ENCODE data around the gene MBNL1. TPM values are rescaled to one million over a fixed set of nuclear protein-coding genes. Genes with fewer than 3 reads are reported as not detected.

Gene MBNL1
- total RNA-seq, 1 donor from 2014 or later = 79.5 TPM

DNA sequence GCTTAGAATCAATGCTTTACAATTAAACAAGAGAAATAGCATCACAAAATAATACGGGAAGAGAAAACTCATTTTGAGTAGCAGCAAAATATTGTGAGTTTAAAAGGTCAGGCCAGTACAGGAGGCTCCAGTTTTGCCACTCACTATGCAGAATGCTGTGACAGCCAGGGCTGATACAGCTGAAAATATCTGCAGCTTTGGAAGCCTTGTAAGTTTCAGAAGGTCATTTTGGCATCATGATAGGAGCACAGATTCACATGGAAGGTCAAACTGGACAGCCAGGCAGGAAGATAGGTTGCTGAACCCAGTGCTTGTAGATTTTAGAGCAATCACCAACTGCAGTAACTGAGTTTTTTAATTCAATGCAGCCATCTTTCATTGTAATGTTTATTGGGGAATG is 14.1 kb downstream of the MBNL1 start:
- Histone ChIP-seq H3K27me3 (ENCODE audit: control insufficient read depth, insufficient read depth, low read length) (no peaks in the 10 kb centered on the region), H3K36me3 (ENCODE audit: control insufficient read depth, insufficient read depth, low read length) (no peaks in the 10 kb centered on the region), H3K4me3 (ENCODE audit: low read depth, low read length) (no peak overlapping the region)
- DNase-seq (ENCODE audit: low read depth) (no peak), FAIRE-seq (no peak)
- TF ChIP-seq, protein P1, sequence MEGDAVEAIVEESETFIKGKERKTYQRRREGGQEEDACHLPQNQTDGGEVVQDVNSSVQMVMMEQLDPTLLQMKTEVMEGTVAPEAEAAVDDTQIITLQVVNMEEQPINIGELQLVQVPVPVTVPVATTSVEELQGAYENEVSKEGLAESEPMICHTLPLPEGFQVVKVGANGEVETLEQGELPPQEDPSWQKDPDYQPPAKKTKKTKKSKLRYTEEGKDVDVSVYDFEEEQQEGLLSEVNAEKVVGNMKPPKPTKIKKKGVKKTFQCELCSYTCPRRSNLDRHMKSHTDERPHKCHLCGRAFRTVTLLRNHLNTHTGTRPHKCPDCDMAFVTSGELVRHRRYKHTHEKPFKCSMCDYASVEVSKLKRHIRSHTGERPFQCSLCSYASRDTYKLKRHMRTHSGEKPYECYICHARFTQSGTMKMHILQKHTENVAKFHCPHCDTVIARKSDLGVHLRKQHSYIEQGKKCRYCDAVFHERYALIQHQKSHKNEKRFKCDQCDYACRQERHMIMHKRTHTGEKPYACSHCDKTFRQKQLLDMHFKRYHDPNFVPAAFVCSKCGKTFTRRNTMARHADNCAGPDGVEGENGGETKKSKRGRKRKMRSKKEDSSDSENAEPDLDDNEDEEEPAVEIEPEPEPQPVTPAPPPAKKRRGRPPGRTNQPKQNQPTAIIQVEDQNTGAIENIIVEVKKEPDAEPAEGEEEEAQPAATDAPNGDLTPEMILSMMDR (IDR thresholded peaks at IDR 0.05; ENCODE audit: insufficient read depth, low read length, severe bottlenecking) = no peak

GRCh38 chr3:152283492-152284381 is 15.0 kb downstream of the MBNL1 start:
- no peaks in the 10 kb centered on the region for H3K36me3 ChIP-seq (ENCODE audit: control insufficient read depth, insufficient read depth, low read length)
- FAIRE-seq (no peak), DNase-seq (ENCODE audit: low read depth) (peak; percentile 25)
- TF ChIP-seq, protein P1 (IDR thresholded peaks at IDR 0.05; ENCODE audit: insufficient read depth, low read length, severe bottlenecking) = no peak
- H3K27me3 ChIP-seq (ENCODE audit: control insufficient read depth, insufficient read depth, low read length) = no peaks in the 10 kb centered on the region
- H3K4me3 ChIP-seq (ENCODE audit: low read depth, low read length) = no peak overlapping the region

DNA sequence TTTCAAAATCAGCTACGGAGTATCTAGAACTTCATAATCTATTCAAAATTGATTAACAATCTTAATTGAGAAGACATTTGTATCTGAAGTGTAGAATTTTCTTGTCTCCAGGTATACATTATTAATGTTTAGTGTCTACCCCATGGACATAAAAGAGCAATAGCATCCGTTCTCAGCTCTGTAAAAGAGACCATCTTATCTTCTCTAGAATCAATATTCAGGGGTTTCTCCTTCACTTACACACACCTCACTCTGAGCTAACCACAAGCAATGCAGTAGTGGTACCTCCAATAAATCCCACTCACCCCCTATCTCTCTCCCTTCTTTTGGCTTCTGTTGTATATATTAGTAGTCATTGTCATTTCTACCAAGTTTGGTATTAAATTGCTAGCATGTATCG is 16.2 kb downstream of the MBNL1 start:
- no peaks in the 10 kb centered on the region for H3K27me3 ChIP-seq (ENCODE audit: control insufficient read depth, insufficient read depth, low read length)
- H3K4me3 ChIP-seq (ENCODE audit: low read depth, low read length) = no peak overlapping the region
- TF ChIP-seq, protein P1 (IDR thresholded peaks at IDR 0.05; ENCODE audit: insufficient read depth, low read length, severe bottlenecking) = no peak
- H3K36me3 ChIP-seq (ENCODE audit: control insufficient read depth, insufficient read depth, low read length) = no peaks in the 10 kb centered on the region
- DNase-seq (ENCODE audit: low read depth) (no peak), FAIRE-seq (no peak)

- FAIRE-seq (no peak), DNase-seq (ENCODE audit: low read depth) (no peak)
- H3K27me3 ChIP-seq (ENCODE audit: control insufficient read depth, insufficient read depth, low read length) = no peaks in the 10 kb centered on the region
- TF ChIP-seq, protein P1 (IDR thresholded peaks at IDR 0.05; ENCODE audit: insufficient read depth, low read length, severe bottlenecking) = no peak
- no peaks in the 10 kb centered on the region for H3K36me3 ChIP-seq (ENCODE audit: control insufficient read depth, insufficient read depth, low read length)
- H3K4me3 ChIP-seq (ENCODE audit: low read depth, low read length) = no peak overlapping the region
Measured at GRCh38 chr3:152285509-152285908, 16.8 kb downstream of the MBNL1 start.

DNA sequence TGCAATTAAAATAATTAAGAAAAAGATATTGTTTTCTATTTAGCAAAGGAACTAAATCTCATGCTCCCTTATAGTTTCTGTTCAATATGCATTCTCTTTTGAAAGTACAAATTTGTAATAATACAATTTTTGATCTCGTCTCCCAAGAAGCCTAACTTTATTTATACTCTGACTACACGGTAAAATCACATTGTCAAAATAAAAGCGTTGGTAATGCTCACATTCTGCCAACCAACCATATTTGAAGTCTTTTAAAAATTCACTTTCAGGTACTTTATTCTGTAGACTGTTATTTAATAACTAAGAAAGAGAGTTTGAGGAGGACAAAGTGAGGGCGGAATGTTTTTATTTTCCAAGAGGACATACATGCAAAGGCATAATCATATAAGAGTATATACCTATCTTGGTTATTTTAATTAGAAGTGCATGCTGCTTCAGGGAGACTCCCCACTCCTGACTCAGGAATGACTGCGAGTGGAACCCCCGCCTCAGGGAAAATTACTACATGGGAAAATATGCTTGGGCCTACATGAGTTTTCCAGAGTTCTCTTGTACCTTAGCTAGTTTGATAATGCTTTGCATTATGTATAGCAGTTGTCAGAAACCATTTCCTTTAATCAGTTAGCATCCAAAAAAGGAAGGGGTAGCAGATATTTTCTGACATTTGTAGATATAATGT is 19.3 kb downstream of the MBNL1 start:
- peak; percentile 77 for DNase-seq (ENCODE audit: low read depth)

More for the DNA sequence above, 19.3 kb downstream of the MBNL1 start:
- no peak for FAIRE-seq
- no peaks in the 10 kb centered on the region for H3K27me3 ChIP-seq (ENCODE audit: control insufficient read depth, insufficient read depth, low read length)
- TF ChIP-seq, protein P1 (IDR thresholded peaks at IDR 0.05; ENCODE audit: insufficient read depth, low read length, severe bottlenecking) = no peak
- no peak overlapping the region for H3K4me3 ChIP-seq (ENCODE audit: low read depth, low read length)
- H3K36me3 ChIP-seq (ENCODE audit: control insufficient read depth, insufficient read depth, low read length) = no peaks in the 10 kb centered on the region
